CD4-positive, alpha-beta T cell treated with Interleukin-15 for 1 hour (primary cell): ENCODE results near the gene CEP95.

Source experiments
- DNase-seq: peaks from one replicate; pipeline ENCODE4 v3.0.0-alpha.2; 2020

CEP95 gene

DNA sequence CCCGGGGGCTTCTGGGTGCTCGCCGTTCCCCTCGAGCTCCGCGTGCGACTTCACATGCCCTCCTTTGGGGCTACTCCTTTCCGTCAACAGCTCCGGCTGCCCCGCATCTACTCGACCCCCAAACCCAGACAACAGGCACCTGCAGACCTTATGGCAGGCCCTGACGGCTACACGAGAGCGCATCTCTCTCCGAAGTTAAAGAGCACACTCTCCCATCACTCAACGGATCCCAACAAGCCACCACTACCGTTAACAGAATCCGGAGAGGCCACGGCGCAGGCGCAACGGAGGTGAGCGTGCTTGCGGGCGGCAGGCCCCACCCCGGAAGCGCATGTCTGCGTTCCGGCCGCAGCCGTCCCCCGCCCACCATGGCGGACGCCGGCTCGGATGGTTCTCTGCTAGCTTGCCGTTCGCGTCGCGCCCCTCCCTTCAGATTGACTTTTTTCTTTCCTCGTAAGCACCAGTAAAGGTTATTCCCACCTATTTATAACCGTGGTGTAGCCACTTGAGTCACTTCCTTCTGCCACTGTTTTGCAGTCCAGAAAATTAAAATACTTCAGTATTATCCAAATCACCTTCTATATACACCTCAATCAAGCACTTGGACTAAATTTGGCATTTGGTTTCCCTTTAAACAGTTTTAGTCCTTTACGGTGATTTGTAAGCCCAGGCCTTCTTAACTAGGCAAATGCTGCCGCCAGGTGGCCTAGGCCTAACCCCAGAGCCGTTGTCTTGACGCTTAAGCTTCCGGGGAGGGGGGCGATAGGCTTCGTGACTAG lies 9.8 kb upstream of the CEP95 start, which contains the start of gene POLG2:
POLG2 (minus strand) TSS at position 269 of the 779 bp plus-strand sequence; CDS start at position 183, 86 bp downstream.
- peak; percentile 96 for DNase-seq

DNA sequence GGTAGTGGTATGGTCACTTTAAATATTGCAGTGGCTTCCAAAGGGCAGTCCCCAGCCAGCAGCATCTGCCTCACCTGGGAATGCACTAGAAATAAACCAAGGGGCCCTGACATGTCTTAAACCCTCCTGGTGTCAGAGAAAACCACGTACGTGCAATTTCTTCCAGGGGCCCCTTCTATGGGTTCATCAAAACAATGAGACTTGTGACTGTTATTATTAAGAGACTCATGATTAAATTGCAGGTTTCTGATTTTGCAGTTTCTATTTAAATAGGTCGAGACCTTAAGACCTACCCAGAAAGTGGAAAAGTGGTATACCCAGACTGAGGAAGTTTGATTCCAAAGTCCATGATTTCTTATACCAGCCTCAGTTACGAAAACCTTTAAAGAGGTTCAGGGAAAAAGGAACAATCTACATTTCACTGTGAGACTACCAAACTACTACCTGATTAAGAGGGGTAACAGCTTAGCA lies 9.2 kb upstream of the CEP95 start:
- no peak for DNase-seq

DNA sequence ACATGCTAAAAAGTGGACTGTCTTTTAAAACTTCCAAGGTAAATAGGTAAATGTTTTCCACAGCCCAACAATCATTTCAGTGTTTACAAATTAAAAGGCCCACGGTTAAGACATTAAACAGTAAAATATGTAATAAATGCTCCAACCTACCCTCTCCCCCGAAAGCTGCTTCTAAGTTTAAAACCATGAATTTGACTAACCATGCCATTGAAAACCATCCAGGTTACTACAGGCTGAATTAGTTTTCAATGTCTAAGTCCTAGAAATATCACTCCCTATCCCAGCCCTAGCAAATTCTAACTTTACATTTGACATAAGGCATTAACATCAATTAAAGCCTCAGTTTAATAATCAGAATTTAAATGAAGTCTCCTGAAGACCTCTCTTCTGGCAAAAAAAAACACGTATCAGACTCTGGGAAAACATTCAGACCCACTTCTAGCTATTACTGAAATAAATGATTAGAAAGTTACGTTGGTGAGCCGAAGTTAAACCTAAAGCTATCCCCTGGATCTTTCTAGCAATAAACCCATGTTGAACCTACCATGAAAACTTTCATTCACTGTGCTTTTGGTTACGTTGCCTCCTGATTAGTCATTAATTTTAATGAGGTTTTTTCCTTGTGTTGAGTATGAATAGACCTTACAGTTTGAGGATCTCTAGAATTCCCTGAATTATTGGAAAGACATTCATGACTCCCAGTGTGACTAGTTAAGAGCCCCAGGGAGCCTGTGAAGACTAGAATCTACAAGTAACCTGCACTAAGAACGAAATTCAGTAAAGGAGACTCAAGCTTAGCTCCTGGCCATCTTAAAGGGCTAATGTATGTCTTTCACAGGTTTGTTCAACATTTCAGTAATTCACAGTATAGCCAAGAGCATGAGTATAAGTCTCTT lies 8.2 kb upstream of the CEP95 start:
- DNase-seq = no peak

DNA sequence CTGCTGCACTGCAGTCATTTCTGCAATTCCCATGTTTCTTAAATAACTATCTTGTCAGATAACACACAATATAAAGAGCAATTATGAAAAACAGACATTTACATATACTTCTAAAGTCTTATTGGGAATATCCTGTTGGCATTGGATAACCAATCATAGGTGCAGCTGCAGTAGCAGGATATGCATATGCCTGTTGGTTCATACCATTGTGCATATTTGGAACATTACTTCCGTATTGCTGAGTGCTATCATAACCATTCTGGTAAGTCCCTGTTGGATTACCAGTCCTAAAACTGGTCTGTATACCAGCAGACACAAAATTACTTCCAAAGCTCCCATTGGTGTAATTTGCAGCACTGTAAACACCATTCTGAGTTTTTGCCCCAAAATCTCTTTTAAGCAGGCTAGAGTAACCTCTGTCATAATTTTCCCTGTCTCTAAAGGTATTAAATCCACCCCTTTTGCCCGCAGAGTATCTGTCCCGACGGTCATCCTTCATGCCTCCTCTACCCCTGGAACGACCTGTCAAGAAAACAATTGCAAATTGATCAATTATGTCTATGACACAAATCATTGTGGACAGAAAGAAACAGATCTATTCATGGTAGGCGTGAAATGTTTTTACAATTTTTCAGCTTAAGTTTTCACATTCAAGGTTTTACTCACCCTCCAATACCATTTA lies 6.8 kb upstream of the CEP95 start:
- no peak for DNase-seq

DNA sequence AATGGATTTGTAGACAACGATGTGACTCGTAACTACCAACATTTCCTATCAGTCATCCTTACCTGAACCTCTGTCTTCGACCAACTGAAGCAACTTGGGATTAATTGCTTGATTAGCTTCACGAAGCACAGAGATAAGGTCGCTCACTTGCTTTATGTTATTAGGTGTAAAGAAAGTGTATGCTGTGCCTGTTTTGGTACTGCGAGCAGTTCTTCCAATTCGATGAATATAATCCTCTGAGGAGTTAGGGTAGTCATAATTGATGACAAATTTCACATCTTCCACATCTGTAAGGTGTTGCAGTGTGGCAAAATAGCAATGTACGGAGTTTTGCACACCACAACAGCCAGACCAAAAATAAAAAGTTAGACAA lies 6.3 kb upstream of the CEP95 start:
- DNase-seq = no peak

DNA sequence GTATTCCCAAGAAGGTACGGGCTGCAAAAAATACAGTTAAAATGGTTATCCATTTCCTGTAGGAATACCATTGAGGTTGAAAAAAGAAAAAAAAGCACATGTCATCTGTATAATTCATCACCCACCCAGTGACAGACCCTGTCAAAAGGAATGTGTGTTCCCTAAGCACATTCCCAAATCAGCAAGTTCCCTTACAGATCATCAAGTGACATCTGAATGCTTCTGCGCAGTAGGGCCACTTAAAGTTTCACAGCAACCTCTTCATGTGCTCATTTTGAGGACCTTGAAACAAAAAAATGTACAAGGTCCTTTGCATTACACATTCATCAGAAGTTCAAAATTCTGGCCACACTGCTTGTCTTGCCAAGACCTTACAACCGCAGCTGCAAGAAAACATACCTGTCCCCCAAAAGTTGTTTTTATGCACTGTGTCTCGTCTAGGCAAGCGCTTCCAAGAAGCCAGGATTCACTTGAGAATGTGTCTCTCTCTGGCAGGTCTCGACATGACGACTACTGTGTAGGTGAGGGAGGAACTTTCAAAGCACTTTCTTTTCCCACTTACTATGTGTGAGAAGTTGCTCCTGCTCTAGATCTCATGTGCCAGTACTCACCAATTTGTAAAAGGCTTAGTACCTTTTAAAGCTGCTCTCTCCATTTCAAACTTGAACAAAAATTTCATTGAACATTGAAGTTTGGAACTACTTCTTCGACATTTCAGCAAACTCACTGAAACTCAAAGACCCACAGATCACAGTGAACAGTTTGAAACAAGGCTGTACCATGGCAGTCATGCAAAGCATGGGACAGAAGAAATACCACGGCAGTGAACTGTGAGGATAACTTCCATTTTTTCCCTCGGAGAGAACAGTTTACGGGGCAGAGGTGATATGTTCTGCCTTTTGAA lies 5.7 kb upstream of the CEP95 start:
- no peak for DNase-seq

DNA sequence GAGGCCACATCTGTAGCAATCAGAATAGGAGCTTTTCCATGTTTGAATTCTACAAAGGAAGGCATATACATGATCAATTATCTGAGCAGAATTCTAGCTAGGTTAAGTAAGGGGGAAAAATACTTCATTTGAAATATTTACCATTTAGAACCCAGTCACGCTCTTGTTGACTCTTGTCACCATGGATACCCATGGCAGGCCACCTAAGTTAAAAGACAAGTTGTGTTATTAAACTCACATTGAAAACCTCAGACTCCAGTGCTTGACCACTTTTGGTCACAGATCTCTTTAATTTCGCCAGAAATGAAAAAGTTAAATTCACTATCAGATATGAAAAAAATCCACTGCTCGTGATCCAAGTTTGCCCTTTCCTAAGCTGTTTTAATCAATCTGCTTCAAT lies 4.8 kb upstream of the CEP95 start:
- DNase-seq = no peak

DNA sequence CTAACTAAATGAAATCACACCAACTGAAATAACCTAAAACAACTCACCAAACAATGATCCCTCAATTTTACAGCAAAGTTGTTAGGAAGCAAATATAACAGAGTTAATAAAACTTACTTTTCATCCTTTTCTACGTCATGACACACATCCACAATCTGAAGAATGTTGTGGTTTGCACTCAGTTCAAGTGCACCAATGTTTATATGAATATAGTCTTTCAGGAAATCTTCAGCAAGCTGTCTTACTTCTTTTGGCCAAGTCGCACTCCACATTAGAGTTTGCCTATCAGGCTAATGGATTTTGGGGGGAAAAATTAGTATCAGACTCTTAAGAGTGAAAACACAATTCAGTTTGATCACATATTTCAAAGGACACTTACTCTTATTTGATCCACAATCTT lies 4.0 kb upstream of the CEP95 start:
- no peak for DNase-seq

DNA sequence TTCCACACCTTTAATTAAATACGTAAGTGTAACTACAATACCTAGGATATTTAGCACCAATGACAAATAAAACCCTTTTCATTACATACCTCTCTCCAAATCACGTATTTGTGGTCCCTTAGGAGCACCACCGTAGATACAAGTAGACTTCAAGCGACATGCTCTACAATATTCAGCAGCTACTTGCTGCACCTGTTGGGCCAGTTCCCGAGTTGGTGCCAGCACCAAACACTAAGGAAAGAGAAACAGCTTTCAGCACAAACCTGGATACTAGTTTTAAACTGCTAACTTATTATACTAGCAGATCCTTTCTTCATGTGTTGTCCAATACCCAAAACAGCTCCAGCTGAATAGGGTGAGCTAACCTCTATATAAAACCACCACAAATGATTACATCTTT lies 3.4 kb upstream of the CEP95 start:
- no peak for DNase-seq

DNA sequence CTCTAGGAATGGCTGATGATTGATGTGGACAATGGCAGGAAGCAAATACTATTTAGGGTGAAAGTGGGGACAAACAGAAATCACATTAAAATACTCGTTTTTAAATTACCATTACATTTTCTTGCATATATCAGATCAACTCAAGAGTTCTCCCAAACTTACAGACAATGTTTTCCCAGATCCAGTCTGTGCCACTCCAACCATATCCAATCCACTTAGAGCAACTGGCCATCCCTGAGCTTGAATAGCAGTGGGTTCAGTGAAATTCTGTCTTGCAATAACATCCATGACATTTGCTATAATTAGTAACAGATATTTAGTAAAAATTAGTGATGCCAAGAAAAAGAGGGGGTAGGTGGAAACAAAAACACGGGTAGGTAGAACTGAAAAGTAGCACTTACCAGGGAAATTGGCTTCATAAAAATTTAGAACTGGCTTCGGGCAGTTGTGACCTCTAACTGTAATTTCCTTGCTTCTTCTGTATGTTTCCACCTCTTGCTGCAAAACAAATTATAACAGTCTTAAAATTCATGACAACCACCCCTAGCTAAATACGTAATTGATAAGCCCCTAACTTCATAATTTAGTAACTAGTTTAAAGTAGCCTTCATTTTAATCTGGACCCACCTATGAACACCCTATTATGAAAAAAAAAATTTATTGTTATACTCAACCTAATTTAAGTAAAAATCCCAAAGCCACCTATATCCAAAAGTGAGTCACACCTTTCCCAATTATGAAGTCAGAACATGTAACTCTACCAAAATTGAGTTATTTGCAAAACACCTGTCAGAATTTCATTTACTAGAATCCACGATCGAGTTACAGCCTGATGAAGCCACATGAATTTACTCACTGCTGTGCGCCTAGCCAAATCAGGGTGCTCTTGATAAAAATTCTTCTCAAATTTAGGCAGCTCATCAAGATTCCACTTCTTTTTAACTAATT lies 2.7 kb upstream of the CEP95 start:
- no peak for DNase-seq

DNA sequence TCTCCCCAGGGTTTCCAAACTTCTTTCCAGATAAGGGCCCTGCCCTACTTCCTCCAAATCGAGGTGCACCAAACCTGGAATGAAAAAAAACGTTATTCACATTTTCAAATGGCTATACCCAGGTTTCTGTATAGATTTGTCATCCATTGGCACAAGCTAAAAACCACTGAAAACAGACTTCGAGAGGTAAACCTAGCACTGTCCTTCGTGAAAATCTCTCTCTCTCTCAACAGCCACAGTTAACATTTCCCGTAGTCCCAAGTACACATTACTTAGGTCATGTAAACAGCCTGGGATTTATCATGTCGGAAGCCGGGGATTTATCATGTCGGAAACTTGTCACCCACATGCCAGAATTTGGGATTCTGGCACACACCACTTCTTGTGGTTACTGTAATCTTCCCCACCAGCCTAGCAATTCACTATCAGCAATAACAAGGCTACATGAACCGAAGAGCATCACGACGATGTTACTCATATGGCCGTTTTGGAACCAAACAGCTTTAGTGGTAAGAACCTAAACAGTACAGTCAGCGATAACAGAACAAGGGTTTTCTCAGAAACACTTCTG lies 1.9 kb upstream of the CEP95 start:
- DNase-seq = no peak

DNA sequence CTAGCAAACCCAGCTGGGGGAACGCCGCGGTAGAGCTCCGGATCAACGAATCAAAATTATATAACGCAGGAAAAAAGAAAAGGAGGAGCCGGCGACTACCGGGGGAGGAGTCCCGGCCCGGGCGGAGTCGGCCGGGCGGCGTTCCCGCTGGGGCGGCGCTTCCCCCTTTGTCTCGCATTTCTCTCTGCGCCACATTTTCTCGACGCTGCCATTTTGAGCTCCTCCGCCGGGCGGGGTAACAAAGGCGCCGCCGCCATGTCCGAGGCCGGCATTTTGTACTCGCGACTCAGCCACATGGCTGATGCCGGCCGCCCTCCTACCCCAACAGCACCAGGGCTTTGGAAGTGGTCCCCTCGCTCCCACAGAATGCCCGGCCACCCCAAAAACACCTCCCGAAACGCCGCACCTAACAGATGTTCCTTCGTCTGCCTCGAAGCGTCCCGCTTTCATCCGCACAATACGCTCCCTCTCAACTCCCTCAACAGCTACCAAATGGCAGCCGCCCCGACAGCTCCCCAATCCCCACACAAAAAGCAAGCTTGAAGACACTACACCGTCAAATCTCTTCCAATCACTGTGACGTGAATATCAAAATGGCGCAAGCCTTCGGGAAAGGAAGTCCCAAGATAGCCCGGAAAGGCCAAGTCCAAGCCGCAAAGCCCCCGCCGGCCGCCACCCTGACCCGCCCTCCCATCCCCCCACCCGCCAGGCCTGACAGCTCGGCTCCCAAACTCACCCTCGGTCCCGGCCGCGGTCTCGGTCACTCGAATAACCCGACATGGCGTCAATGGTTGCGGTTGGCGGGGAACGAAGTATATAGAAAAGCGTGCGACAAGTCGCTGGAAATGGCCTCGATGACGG lies 1.2 kb upstream of the CEP95 start:
- DNase-seq = peak; percentile 90

DNA sequence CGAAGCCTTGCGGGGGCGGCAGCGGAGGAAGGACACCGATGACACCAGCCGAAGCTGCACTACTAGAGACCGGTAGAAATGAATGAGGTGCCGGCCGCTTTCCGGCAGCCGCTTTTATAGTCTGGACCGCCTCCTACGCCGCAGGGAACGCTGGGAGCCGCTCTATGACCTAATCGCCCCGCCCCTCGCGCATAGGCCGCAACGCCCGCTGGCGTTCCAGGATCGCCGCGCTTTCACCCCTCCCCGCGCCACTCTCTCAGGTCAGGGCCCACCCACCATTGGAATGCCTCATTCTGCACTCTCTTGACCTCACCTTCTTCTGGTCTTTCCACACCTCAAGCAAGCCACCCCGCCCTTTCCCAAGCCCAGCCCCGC lies 589 bp upstream of the CEP95 start, which contains the start of gene DDX5:
DDX5 (minus strand) TSS at position 89 of the 375 bp plus-strand sequence. CDS start 170 bp downstream, outside the sequence.
- peak; percentile 98 for DNase-seq

DNA sequence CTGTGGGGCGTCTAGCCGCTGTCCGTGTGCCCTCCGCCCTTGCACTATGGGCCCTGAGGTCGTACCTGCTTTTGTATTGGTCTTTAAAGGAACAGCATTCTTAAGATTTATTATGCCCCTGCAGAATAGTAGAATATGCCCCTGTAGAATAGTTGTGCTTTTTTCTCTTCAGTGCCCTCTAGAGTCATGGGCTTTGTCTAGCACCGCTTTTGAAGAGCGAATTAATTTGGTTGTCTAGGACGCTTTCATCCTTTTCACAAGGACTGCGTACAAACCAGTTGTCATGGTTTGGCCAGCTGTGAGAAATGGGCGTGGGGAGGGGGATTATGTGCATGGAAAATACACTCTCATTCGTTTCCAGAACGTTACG lies 621 bp downstream of the CEP95 start:
- DNase-seq = peak; percentile 49

DNA sequence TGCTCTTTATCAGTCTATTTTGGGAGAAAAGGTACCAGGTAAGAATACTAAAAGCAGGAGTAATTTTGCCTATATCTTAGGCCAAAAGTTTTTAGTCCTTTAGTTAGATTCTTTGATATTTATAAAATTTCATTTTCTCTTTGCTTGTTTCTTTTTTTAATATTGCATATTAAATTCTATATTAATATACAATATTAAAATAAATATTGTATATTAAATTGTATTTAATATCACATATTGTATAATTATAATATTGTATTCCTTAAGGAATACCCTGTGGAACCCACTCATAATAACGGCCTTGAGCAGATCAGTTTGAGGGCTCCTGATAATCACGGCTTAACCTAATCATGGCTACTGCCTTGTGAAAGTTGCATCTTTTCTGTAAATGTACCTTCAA lies 1.9 kb downstream of the CEP95 start:
- no peak for DNase-seq

DNA sequence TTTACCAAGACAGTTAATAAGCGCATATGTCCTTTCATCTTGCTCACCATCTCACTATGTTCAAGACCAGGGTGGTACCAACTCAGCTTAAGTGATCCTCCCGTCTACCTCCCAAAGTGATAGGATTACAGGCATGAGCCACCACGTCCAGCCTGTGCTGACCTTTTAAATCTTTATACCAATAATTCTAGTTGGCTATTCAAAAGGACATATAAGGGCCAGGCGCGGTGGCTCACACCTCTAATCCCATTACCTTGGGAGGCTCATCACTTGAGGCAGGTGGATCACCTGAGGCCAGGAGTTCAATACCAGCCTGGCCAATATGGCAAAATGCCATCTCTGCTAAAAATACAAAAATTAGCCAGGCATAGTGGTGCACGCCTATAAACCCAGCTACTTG lies 2.4 kb downstream of the CEP95 start:
- DNase-seq = no peak

DNA sequence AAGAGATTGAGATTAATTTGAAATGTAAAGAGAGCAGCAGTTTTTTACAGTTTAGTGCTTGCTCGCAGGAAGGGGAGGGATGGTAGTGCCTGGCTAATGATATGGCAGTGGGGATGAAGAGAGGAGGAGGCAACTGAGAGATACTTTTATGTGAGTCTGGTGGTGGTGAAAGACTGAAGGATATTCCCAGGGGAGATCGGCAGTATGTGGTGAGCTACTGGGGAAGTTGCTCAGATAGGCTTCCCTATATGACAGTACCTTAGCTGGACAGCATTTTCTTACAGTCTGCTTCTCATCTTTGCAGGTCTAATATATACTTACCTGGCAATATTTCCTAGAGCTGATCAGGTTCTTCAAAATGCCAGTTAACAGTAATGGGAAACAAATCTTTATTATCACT lies 8.6 kb downstream of the CEP95 start:
- DNase-seq = no peak

DNA sequence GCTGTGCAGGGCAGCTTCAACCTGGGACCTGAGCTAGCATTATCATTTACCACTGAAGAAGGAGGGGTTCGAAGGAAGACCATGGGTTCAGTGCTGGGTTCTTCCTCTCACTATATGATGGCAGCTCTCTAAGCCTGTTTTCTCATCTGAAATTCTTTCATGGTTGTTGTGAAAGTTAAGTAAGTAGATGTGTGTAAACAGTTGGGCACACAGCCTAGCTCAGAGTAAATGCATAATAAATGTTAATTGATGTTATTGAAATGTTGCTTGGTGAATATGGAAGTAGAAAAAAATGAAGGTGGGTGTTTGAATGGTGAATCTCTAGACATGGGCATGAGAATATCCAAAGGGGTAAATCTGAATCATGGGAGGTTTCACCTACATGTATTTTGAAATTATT lies 9.1 kb downstream of the CEP95 start:
- no peak for DNase-seq

DNA sequence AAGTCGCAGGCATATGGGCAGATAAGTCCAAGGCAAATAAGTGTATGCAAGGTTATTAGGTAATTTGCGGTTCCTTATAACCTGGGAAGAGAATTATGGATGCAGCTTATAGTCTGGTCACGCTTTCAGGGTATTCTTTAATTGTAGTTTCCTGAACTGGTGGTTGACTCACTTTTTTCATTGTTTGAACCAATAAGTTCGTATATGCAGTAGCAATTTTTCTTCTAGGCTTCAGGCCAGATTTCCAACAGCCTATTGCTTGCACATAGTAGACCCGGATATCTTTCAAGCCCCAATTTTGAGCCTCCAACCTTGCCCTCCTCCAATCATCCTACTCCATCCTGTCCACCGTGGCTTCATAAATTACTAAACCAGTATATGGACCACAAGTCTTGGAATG lies 12.8 kb downstream of the CEP95 start:
- no peak for DNase-seq

DNA sequence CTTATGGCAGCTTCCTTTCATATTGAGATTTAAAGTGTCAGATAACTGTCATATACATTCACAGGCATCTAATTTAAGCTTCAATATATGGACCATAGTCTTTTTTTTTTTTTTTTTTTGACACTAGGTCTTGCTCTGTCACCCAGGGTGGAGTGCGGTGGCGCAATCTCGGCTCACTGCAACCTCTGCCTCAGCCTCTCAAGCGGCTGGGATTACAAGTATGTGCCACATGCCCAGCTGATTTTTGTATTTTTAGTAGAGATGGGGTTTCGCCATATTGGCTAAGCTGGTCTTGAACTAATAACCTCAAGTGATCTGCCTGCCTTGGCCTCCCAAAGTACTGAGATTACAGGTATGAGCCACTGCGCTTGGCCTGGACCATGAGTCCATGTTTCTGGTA lies 13.6 kb downstream of the CEP95 start:
- DNase-seq = no peak
